ENCODE data around the gene ASTN2. TPM values are rescaled to one million over a fixed set of nuclear protein-coding genes. Genes with fewer than 3 reads are reported as not detected.

ASTN2 gene
- total RNA-seq, 1 donor from 2014 or later, result 29.0 TPM

GRCh38 chr9:117123729-117124128, 291.1 kb downstream of the ASTN2 start:
- Mint-ChIP-seq H3K9me3 (ENCODE audit: low read depth) (no peaks in the 10 kb centered on the region), H3K4me1 (ENCODE audit: low read depth) (no peaks in the 10 kb centered on the region), H3K4me3 (ENCODE audit: low read depth) (no peak overlapping the region), H3K27me3 (no peaks in the 10 kb centered on the region), H3K36me3 (ENCODE audit: insufficient read depth) (no peaks in the 10 kb centered on the region), H3K27ac (no peak overlapping the region)
- DNase-seq (ENCODE audit: low spot score, unreplicated experiment), result no peak
- TF ChIP-seq CTCF (IDR thresholded peaks at IDR 0.05; ENCODE audit: unreplicated experiment), result no peak

- Mint-ChIP-seq H3K9me3 (ENCODE audit: low read depth) (no peaks in the 10 kb centered on the region), H3K27ac (no peak overlapping the region), H3K36me3 (ENCODE audit: insufficient read depth) (no peaks in the 10 kb centered on the region), H3K4me3 (ENCODE audit: low read depth) (no peak overlapping the region), H3K4me1 (ENCODE audit: low read depth) (no peaks in the 10 kb centered on the region), H3K27me3 (no peaks in the 10 kb centered on the region)
- no peak for TF ChIP-seq CTCF (IDR thresholded peaks at IDR 0.05; ENCODE audit: unreplicated experiment)
- DNase-seq (ENCODE audit: low spot score, unreplicated experiment), result no peak
Observed at GRCh38 chr9:117122953-117123352, 291.9 kb downstream of the ASTN2 start.

GRCh38 chr9:117122102-117122501, 292.8 kb downstream of the ASTN2 start:
- H3K4me1 Mint-ChIP-seq (ENCODE audit: low read depth), result no peaks in the 10 kb centered on the region
- H3K4me3 Mint-ChIP-seq (ENCODE audit: low read depth), result no peak overlapping the region
- H3K27me3 Mint-ChIP-seq, result no peaks in the 10 kb centered on the region
- no peaks in the 10 kb centered on the region for H3K9me3 Mint-ChIP-seq (ENCODE audit: low read depth)
- TF ChIP-seq CTCF (IDR thresholded peaks at IDR 0.05; ENCODE audit: unreplicated experiment), result no peak
- no peaks in the 10 kb centered on the region for H3K36me3 Mint-ChIP-seq (ENCODE audit: insufficient read depth)
- no peak for DNase-seq (ENCODE audit: low spot score, unreplicated experiment)
- H3K27ac Mint-ChIP-seq, result no peak overlapping the region

- Mint-ChIP-seq H3K4me1 (ENCODE audit: low read depth) (no peaks in the 10 kb centered on the region), H3K4me3 (ENCODE audit: low read depth) (no peak overlapping the region), H3K27ac (no peak overlapping the region), H3K9me3 (ENCODE audit: low read depth) (no peaks in the 10 kb centered on the region), H3K36me3 (ENCODE audit: insufficient read depth) (no peaks in the 10 kb centered on the region), H3K27me3 (no peaks in the 10 kb centered on the region)
- DNase-seq (ENCODE audit: low spot score, unreplicated experiment), result no peak
- TF ChIP-seq CTCF (IDR thresholded peaks at IDR 0.05; ENCODE audit: unreplicated experiment), result no peak
Observed at GRCh38 chr9:117121316-117121715, 293.5 kb downstream of the ASTN2 start.

GRCh38 chr9:117120061-117120460, 294.8 kb downstream of the ASTN2 start:
- no peak overlapping the region for H3K27ac Mint-ChIP-seq
- no peaks in the 10 kb centered on the region for H3K4me1 Mint-ChIP-seq (ENCODE audit: low read depth)
- TF ChIP-seq CTCF (IDR thresholded peaks at IDR 0.05; ENCODE audit: unreplicated experiment), result no peak
- no peaks in the 10 kb centered on the region for H3K9me3 Mint-ChIP-seq (ENCODE audit: low read depth)
- no peaks in the 10 kb centered on the region for H3K36me3 Mint-ChIP-seq (ENCODE audit: insufficient read depth)
- no peak for DNase-seq (ENCODE audit: low spot score, unreplicated experiment)
- no peak overlapping the region for H3K4me3 Mint-ChIP-seq (ENCODE audit: low read depth)
- H3K27me3 Mint-ChIP-seq, result no peaks in the 10 kb centered on the region

All from progenitor cell of endocrine pancreas (in vitro differentiated cells).